IMR-90 (cell line): Measurements from ENCODE around the gene SDK1. TPM values are rescaled to one million over a fixed set of nuclear protein-coding genes. Genes with fewer than 3 reads are reported as not detected.
A peak's percentile ranks its signal among the peaks of the same experiment; 100 is the strongest.

Experiments used
- ATAC-seq: fragments of 200-7000 bp; cut with Tn5 transposase; 2 replicates; pipeline ENCODE4 v1.9.1; 2020; ENCODE audit warnings: low read depth, mild to moderate bottlenecking, moderate library complexity
- BruUV-seq: library from RNA; stranded (reverse); fragments of 400-500 nt; replicated peaks from 2 replicates; lab custom pipeline; 2021; lab: Mats Ljungman, UMichigan
- CTCF ChIA-PET: fragments of 300-600 bp; formaldehyde crosslinking; extraction: SDS; loops from one replicate; lab custom pipeline; 2021; ENCODE audit warnings: antibody characterized with exemption; lab: Yijun Ruan, JAX
- POLR2A ChIA-PET: fragments of 300-600 bp; sonication (Branson Sonifier 250); formaldehyde crosslinking; loops from one replicate; lab custom pipeline; 2022; ENCODE audit warnings: antibody characterized with exemption; ENCODE audit not compliant: unreplicated experiment; lab: Charles Lee
- DNase-seq: peaks from one replicate; pipeline ENCODE4 v3.0.0; 2013
- H2AFZ ChIP-seq: replicated peaks from 2 replicates; pipeline ENCODE3; 2013; ENCODE audit warnings: low read length, mild to moderate bottlenecking; ENCODE audit not compliant: poor library complexity
- H2AK5ac ChIP-seq: 2 replicates; pipeline ENCODE4 v1.6.1; 2013; ENCODE audit warnings: low read depth, low read length, inconsistent platforms
- H2AK9ac ChIP-seq: replicated peaks from 2 replicates; pipeline ENCODE3; 2013; ENCODE audit warnings: mild to moderate bottlenecking, low read depth, low read length, moderate library complexity; ENCODE audit not compliant: poor library complexity
- H2BK120ac ChIP-seq: 2 replicates; pipeline ENCODE4 v1.6.1; 2013; ENCODE audit warnings: low read depth, low read length, inconsistent platforms
- H2BK15ac ChIP-seq: 3 replicates; pipeline ENCODE4 v1.6.1; 2013; ENCODE audit warnings: low read depth, low read length, inconsistent platforms
- H2BK20ac ChIP-seq: 2 replicates; pipeline ENCODE4 v1.6.1; 2013; ENCODE audit warnings: low read depth, mild to moderate bottlenecking, inconsistent platforms, low read length, moderate library complexity
- H2BK5ac ChIP-seq: 2 replicates; pipeline ENCODE4 v1.6.1; 2013; ENCODE audit warnings: mild to moderate bottlenecking, low read depth, low read length, inconsistent platforms; ENCODE audit not compliant: poor library complexity, severe bottlenecking
- H3K14ac ChIP-seq: replicated peaks from 2 replicates; pipeline ENCODE4 v1.6.1; 2013; ENCODE audit warnings: low read depth, low read length, inconsistent platforms
- H3K18ac ChIP-seq: 2 replicates; pipeline ENCODE4 v1.6.1; 2013; ENCODE audit warnings: low read depth, low read length, control low read depth
- H3K23ac ChIP-seq: 2 replicates; pipeline ENCODE4 v1.6.1; 2013; ENCODE audit warnings: low read depth, low read length, inconsistent platforms
- H3K27ac ChIP-seq: 2 replicates; pipeline ENCODE4 v1.5.1; 2013; ENCODE audit warnings: mild to moderate bottlenecking, control low read depth, low read length; ENCODE audit not compliant: insufficient read depth
- H3K27me3 ChIP-seq: 2 replicates; pipeline ENCODE4 v1.6.1; 2013; ENCODE audit warnings: low read length; ENCODE audit not compliant: control insufficient read depth, insufficient read depth
- H3K36me3 ChIP-seq: 2 replicates; pipeline ENCODE4 v1.6.1; 2013; ENCODE audit warnings: low read length, mixed read lengths; ENCODE audit not compliant: control insufficient read depth, insufficient read depth
- H3K4ac ChIP-seq: 2 replicates; pipeline ENCODE4 v1.6.1; 2013; ENCODE audit warnings: low read depth, low read length, inconsistent platforms
- H3K4me1 ChIP-seq: 2 replicates; pipeline ENCODE4 v1.6.1; 2013; ENCODE audit warnings: low read length, mixed read lengths; ENCODE audit not compliant: control insufficient read depth, insufficient read depth
- H3K4me2 ChIP-seq: 2 replicates; pipeline ENCODE4 v1.6.1; 2013; ENCODE audit warnings: low read depth, mild to moderate bottlenecking, control low read depth, low read length, moderate library complexity
- H3K4me3 ChIP-seq: 2 replicates; pipeline ENCODE4 v1.5.1; 2013; ENCODE audit warnings: low read depth, mild to moderate bottlenecking, control low read depth, low read length, moderate library complexity; ENCODE audit not compliant: insufficient read depth
- H3K56ac ChIP-seq: 2 replicates; pipeline ENCODE4 v1.6.1; 2013; ENCODE audit warnings: low read length, inconsistent platforms; ENCODE audit not compliant: insufficient read depth; ENCODE audit errors: extremely low read depth
- H3K79me1 ChIP-seq, 2 experiments: 2 replicates each; pipeline ENCODE4 v1.6.1; 2013; ENCODE audit warnings: low read length in 2 of 2, inconsistent platforms in 1 of 2, low read depth in 1 of 2
- H3K9ac ChIP-seq: 2 replicates; pipeline ENCODE4 v1.6.1; 2013; ENCODE audit warnings: low read depth, low read length, control low read depth
- H3K9me1 ChIP-seq: 2 replicates; pipeline ENCODE4 v1.6.1; 2013; ENCODE audit warnings: low read length, inconsistent platforms; ENCODE audit not compliant: insufficient read depth
- H3K9me3 ChIP-seq: 2 replicates; pipeline ENCODE4 v1.6.1; 2013; ENCODE audit warnings: low read length; ENCODE audit not compliant: control insufficient read depth, insufficient read depth
- H4K20me1 ChIP-seq: 2 replicates; pipeline ENCODE4 v1.6.1; 2013; ENCODE audit warnings: low read length, inconsistent platforms; ENCODE audit not compliant: insufficient read depth
- H4K5ac ChIP-seq: 2 replicates; pipeline ENCODE4 v1.6.1; 2013; ENCODE audit warnings: mild to moderate bottlenecking, low read depth, low read length, control low read depth
- H4K8ac ChIP-seq, 2 experiments: 2 replicates each; pipeline ENCODE4 v1.6.1; 2013; ENCODE audit warnings: low read depth in 2 of 2, low read length in 2 of 2, control low read depth in 1 of 2, inconsistent platforms in 1 of 2
- H4K91ac ChIP-seq: 2 replicates; pipeline ENCODE4 v1.6.1; 2013; ENCODE audit warnings: low read depth, low read length, inconsistent platforms; ENCODE audit not compliant: insufficient read depth
- BHLHE40 ChIP-seq: fragments of 150-350 bp; IDR thresholded peaks from 2 replicates; pipeline ENCODE4 v1.6.1; 2016; ENCODE audit warnings: mild to moderate bottlenecking, low read depth, low read length
- CEBPB ChIP-seq: IDR thresholded peaks from 2 replicates; pipeline ENCODE4 v1.6.1; 2012; ENCODE audit warnings: low read depth, low read length, improper control_type of control experiment
- CHD1 ChIP-seq: IDR thresholded peaks from 2 replicates; pipeline ENCODE4 v1.6.1; 2012; ENCODE audit warnings: low read depth, low read length, improper control_type of control experiment
- CTCF ChIP-seq: conservative IDR thresholded peaks from 2 replicates; pipeline ENCODE4 v1.5.1; 2012; ENCODE audit warnings: mild to moderate bottlenecking, low read depth, low read length, improper control_type of control experiment
- MAZ ChIP-seq: IDR thresholded peaks from 2 replicates; pipeline ENCODE4 v1.6.1; 2012; ENCODE audit warnings: low read depth, mild to moderate bottlenecking, low read length, improper control_type of control experiment, moderate library complexity, borderline replicate concordance
- MXI1 ChIP-seq: IDR thresholded peaks from 2 replicates; pipeline ENCODE4 v1.6.1; 2012; ENCODE audit warnings: low read depth, mild to moderate bottlenecking, low read length, moderate library complexity, borderline replicate concordance
- POLR2A ChIP-seq: IDR thresholded peaks from 2 replicates; pipeline ENCODE4 v1.6.1; 2012; ENCODE audit warnings: mild to moderate bottlenecking, low read depth, low read length
- RAD21 ChIP-seq: IDR thresholded peaks from 2 replicates; pipeline ENCODE4 v1.6.1; 2012; ENCODE audit warnings: low read length, improper control_type of control experiment
- RFX5 ChIP-seq: IDR thresholded peaks from 2 replicates; pipeline ENCODE4 v1.8.0; 2012; ENCODE audit warnings: low read depth, mild to moderate bottlenecking, low read length, moderate library complexity
- WGBS, 2 experiments: methylation state at CpG; one replicate each; pipeline versions ENCODE4 v1.1.5 to v1.1.7; 2013; ENCODE audit warnings: missing lambda C conversion rate in 2 of 2; ENCODE audit not compliant: insufficient read length in 1 of 2; ENCODE audit errors: extremely low coverage in 2 of 2; 5-methylcytosine and 5-hydroxymethylcytosine counted together
- dilution Hi-C: fragments of 300-500 bp; cut with HindIII; formaldehyde crosslinking; loops from one replicate; pipeline ENCODE4 v1.14.3; 2018; ENCODE audit warnings: low sequenced_read_pairs; ENCODE audit not compliant: unreplicated experiment
- in situ Hi-C: fragments of 300-500 bp; cut with MboI; formaldehyde crosslinking; loops from 3 replicates; pipeline ENCODE4 v1.14.3; 2019; ENCODE audit warnings: low sequenced_read_pairs, inconsistent platforms, mixed read lengths
- intact Hi-C: fragments of 100-400 bp; cut with micrococcal nuclease; formaldehyde crosslinking; loops from 2 replicates; pipeline ENCODE4 v1.10.0; 2022
- polyA plus RNA-seq, 3 experiments: library from polyadenylated mRNA; depleted of rRNA; stranded (reverse); fragments of >200 nt; gene quantifications; 2 replicates each; pipeline ENCODE4 v1.2.3, GENCODE V29; 2012; ENCODE audit warnings: low replicate concordance in 1 of 3
- total RNA-seq: library from RNA; depleted of rRNA; stranded (reverse); fragments of >200 nt; gene quantifications from 2 replicates; pipeline ENCODE4 v1.2.3, GENCODE V29; 2012

The SDK1 gene
- total and polyA plus RNA-seq, 2 of the 4 experiments (the other 2 are of a cell fraction): 1.5 to 1.6 TPM

- DNase-seq (peak; percentile 71), ATAC-seq (peak; percentile 32)
- Histone ChIP-seq H3K14ac (no peak overlapping the region), H3K27ac (no peak overlapping the region), H2BK20ac (no peak overlapping the region), H2BK15ac (no peak overlapping the region), H2AK9ac (no peak overlapping the region), H3K36me3 (no peaks in the 10 kb centered on the region), H2BK5ac (no peak overlapping the region), H3K4me1 (peaks cover 3% of the 10 kb centered on the region; the same call in 1 of the 2 replicates), H2BK120ac (no peak overlapping the region), H4K91ac (no peak overlapping the region), H4K5ac (no peak overlapping the region), H3K4ac (no peak overlapping the region), H4K20me1 (no peaks in the 10 kb centered on the region), H3K79me1 (no peaks in the 10 kb centered on the region), H3K56ac (no peak overlapping the region), H4K8ac (no peak overlapping the region), H3K27me3 (no peaks in the 10 kb centered on the region), H3K4me3 (no peak overlapping the region), H3K18ac (no peak overlapping the region), H2AK5ac (no peak overlapping the region), H3K9ac (no peak overlapping the region), H3K9me3 (peaks cover 18% of the 10 kb centered on the region), H3K9me1 (no peaks in the 10 kb centered on the region), H3K4me2 (no peak overlapping the region), H3K23ac (no peak overlapping the region), H2AFZ (no peak overlapping the region)
- no CpG with 5 or more reads among the region's 5 CpGs for WGBS, 2 experiments
- no peak for TF ChIP-seq RAD21
- TF ChIP-seq CEBPB: no peak
- no peak for TF ChIP-seq BHLHE40
- TF ChIP-seq RFX5: no peak
- TF ChIP-seq CTCF: no peak
- no peak for TF ChIP-seq POLR2A
- no peak for TF ChIP-seq MAZ
- TF ChIP-seq MXI1: no peak
- no peak for TF ChIP-seq CHD1
- dilution Hi-C loops: no loop called here
- ChIA-PET CTCF (interaction anchor here (0.6 kb wide), 1 partner anchor 165 kb away, joined by 3 read pairs; no protein-coding TSS in a partner anchor), POLR2A (no interaction called here)
- intact Hi-C loops: no loop called here
- in situ Hi-C loops: no loop called here
- BruUV-seq: no TSS peak
Observed at GRCh38 chr7:3867863-3868262, 566.8 kb downstream of the SDK1 start.
